Measurements from ENCODE around the gene PIK3R2. TPM values are rescaled to one million over a fixed set of nuclear protein-coding genes. Genes with fewer than 3 reads are reported as not detected.

PIK3R2 gene
- total RNA-seq, 1 experiment from 2014 or later = 33.8 TPM

DNA sequence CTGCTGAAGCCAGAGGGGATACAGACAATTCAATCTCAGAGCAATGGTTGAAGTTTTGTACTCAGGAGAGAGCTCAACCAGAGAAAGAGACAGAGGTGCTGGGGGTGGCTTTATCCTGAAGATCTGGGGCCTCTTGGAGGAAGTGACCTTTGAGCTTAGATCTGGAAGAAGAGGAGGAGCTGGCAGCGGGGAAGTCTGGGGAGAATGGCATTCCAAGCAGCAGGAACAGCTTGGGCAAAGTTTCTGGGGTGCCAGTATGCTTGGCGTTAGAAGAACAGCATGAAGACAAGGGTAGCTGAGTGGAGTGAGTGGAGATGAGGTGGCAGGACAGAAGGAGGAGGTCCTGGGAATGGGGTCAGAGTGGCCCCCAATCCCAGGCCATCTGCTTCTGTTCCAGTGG, 44.1 kb upstream of the PIK3R2 start:
- ChIA-PET POLR2A (interaction anchor here (1.2 kb wide), 1 partner anchor 166 kb away, joined by 4 read pairs; the partner anchor contains the start of gene IQCN), CTCF (interaction anchor here (1.7 kb wide), 1 partner anchor 53 kb away, joined by 5 read pairs; no protein-coding TSS in a partner anchor)
- Mint-ChIP-seq H3K27ac (ENCODE audit: low read depth, unreplicated experiment) (peak overlapping the region; percentile 47), H3K27me3 (ENCODE audit: insufficient read depth, unreplicated experiment) (no peaks in the 10 kb centered on the region), H3K4me3 (ENCODE audit: unreplicated experiment) (peak overlapping the region; percentile 68), H3K4me1 (ENCODE audit: insufficient read depth, unreplicated experiment) (peaks cover 15% of the 10 kb centered on the region), H3K9me3 (ENCODE audit: unreplicated experiment) (no peaks in the 10 kb centered on the region), H3K36me3 (ENCODE audit: insufficient read depth, unreplicated experiment) (peaks cover 4% of the 10 kb centered on the region)
- intact Hi-C loops (cut with micrococcal nuclease) = no loop called here
- no peak for DNase-seq (ENCODE audit: unreplicated experiment)
- TF ChIP-seq, protein P1, sequence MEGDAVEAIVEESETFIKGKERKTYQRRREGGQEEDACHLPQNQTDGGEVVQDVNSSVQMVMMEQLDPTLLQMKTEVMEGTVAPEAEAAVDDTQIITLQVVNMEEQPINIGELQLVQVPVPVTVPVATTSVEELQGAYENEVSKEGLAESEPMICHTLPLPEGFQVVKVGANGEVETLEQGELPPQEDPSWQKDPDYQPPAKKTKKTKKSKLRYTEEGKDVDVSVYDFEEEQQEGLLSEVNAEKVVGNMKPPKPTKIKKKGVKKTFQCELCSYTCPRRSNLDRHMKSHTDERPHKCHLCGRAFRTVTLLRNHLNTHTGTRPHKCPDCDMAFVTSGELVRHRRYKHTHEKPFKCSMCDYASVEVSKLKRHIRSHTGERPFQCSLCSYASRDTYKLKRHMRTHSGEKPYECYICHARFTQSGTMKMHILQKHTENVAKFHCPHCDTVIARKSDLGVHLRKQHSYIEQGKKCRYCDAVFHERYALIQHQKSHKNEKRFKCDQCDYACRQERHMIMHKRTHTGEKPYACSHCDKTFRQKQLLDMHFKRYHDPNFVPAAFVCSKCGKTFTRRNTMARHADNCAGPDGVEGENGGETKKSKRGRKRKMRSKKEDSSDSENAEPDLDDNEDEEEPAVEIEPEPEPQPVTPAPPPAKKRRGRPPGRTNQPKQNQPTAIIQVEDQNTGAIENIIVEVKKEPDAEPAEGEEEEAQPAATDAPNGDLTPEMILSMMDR (IDR thresholded peaks at IDR 0.05; ENCODE audit: unreplicated experiment) = no peak
- no TSS peak for BruUV-seq (replicated peaks)

DNA sequence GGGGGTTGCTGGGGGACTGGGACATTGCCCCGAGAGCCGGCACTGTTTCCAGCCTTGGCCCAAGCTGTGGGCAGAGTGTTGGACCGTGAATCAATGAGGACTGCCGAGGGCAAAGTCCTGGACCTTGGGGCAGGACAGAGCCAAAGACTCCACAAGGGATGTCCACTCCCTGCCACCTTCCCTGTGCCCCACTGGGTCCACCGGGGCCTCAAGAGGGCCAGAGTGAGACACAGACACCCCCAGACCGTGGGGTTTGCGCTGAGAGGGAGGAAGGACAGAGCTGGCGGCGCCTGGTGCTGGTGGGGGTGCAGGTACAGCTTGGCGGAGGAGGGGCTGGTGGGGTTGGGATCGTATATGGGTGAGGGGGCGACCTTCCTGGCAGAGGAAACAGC, 43.6 kb upstream of the PIK3R2 start:
- DNase-seq (ENCODE audit: unreplicated experiment) = no peak
- H3K9me3 Mint-ChIP-seq (ENCODE audit: unreplicated experiment) = no peaks in the 10 kb centered on the region
- TF ChIP-seq, protein P1 (IDR thresholded peaks at IDR 0.05; ENCODE audit: unreplicated experiment) = no peak
- intact Hi-C loops (cut with micrococcal nuclease) = no loop called here
- peaks cover 4% of the 10 kb centered on the region for H3K36me3 Mint-ChIP-seq (ENCODE audit: insufficient read depth, unreplicated experiment)
- ChIA-PET POLR2A (interaction anchor here (0.6 to 1.8 kb wide), 8 partner anchors 12 to 192 kb away, joined by 3 to 10 read pairs (median 4); partner anchors contain the start of genes IQCN, MAST3 and MPV17L2), CTCF (interaction anchor here (1.7 kb wide), 1 partner anchor 52 kb away, joined by 5 read pairs; no protein-coding TSS in a partner anchor)
- H3K4me1 Mint-ChIP-seq (ENCODE audit: insufficient read depth, unreplicated experiment) = peaks cover 15% of the 10 kb centered on the region
- BruUV-seq (replicated peaks) = no TSS peak
- H3K27ac Mint-ChIP-seq (ENCODE audit: low read depth, unreplicated experiment) = peak overlapping the region; percentile 47
- peak overlapping the region; percentile 68 for H3K4me3 Mint-ChIP-seq (ENCODE audit: unreplicated experiment)
- H3K27me3 Mint-ChIP-seq (ENCODE audit: insufficient read depth, unreplicated experiment) = no peaks in the 10 kb centered on the region

DNA sequence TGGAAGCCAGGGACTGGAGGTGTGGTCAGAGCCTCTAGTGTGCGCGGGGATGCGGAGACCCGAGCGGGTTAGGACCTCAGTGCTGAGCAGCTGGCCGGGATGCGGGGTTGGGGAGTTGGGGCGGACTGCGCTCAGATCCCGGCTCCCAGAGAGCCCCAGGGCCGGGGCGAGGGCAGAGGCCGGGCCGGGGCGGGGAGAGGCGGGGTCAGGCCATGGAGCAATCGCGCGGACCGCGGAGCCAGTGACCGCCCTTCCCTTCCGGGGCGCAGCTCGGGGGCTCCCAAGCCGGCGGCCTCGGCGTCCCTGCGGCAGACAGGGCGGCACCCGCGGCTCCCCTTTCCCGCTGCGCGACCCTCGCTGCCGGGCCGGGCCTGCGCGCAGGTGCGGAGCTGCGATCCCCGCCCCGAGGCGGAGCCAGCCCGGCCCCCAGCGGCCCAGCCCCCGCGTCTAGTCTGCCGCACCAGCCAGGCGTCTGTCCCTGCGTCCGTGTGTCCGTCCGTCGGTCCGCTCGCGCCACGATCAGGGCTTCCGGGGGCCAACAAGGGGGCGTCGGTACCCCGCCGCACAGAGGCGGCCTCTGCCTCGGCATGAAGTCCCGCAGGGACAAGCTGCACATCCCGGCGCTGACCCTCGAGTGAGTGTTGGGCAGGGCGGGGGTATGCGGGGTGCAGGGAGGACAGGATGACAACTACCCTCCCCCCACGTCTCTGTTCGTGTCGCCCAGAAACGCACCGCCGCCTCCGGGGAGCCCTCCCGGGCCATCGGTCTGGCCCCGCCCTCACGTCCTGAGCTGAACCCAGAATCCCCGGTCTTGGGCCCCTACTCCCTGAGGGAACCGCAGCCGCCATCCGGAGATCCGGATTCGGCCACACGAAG, 43.0 kb upstream of the PIK3R2 start:
- Mint-ChIP-seq H3K4me3 (ENCODE audit: unreplicated experiment) (peak overlapping the region; percentile 68), H3K9me3 (ENCODE audit: unreplicated experiment) (no peaks in the 10 kb centered on the region), H3K4me1 (ENCODE audit: insufficient read depth, unreplicated experiment) (peaks cover 15% of the 10 kb centered on the region), H3K36me3 (ENCODE audit: insufficient read depth, unreplicated experiment) (peaks cover 4% of the 10 kb centered on the region), H3K27ac (ENCODE audit: low read depth, unreplicated experiment) (no peak overlapping the region), H3K27me3 (ENCODE audit: insufficient read depth, unreplicated experiment) (no peaks in the 10 kb centered on the region)
- ChIA-PET POLR2A (interaction anchor here (0.6 to 1.8 kb wide), 9 partner anchors 12 to 191 kb away, joined by 3 to 10 read pairs (median 4); partner anchors contain the start of genes IQCN, JUND, MAST3 and MPV17L2), CTCF (interaction anchor here (0.5 to 3.7 kb wide), 6 partner anchors 51 to 160 kb away, joined by 3 to 47 read pairs (median 4); a partner anchor contains a TSS)
- peak; percentile 41 for DNase-seq (ENCODE audit: unreplicated experiment)
- BruUV-seq (replicated peaks) = TSS peak; percentile 21
- TF ChIP-seq, protein P1 (IDR thresholded peaks at IDR 0.05; ENCODE audit: unreplicated experiment) = no peak
- intact Hi-C loops (cut with micrococcal nuclease) = loop anchor here (10.0 kb wide), 1 partner anchor 215 kb away; the partner anchor contains the start of gene LSM4

All from MCF 10A (cell line).